SH-SY5Y (cell line): ENCODE results near the gene PROM1.

Experiments
- GATA2 ChIP-seq: IDR thresholded peaks from 2 replicates; pipeline ENCODE4 v1.6.1; 2011; ENCODE audit warnings: mild to moderate bottlenecking, low read depth, low read length
- GATA3 ChIP-seq: IDR thresholded peaks from 2 replicates; pipeline ENCODE4 v1.6.1; 2011; ENCODE audit warnings: low read depth, mild to moderate bottlenecking, low read length, moderate library complexity

GRCh38 chr4:16123356-16124084, 39.7 kb upstream of the PROM1 start:
- no peak for TF ChIP-seq GATA2
- no peak for TF ChIP-seq GATA3
